Thyroid gland (tissue), 4 donors: ENCODE measurements around the gene LLGL1.
A peak's percentile ranks its signal among the peaks of the same experiment; 100 is the strongest.

Experiments
- CTCF ChIP-seq, 6 experiments: fragments of 200-600 bp in 3 of 6; fragments of 450-650 bp in 3 of 6; sonication (generic) in 3 of 6; IDR thresholded peaks; one replicate each; pipeline ENCODE4 v1.5.1; 2016 to 2019; ENCODE audit warnings: antibody characterized with exemption in 6 of 6, mild to moderate bottlenecking in 2 of 6, inconsistent platforms in 1 of 6, moderate library complexity in 1 of 6
- POLR2A ChIP-seq, 2 donors: fragments of 450-650 bp; IDR thresholded peaks; one replicate each; pipeline ENCODE4 v1.6.1; 2017; ENCODE audit warnings: antibody characterized with exemption in 2 of 2, mild to moderate bottlenecking in 2 of 2, moderate library complexity in 1 of 2

GRCh38 chr17:18182978-18183333 is 42.5 kb upstream of the LLGL1 start:
- peak in 1 of 6 experiments; percentile 12 for TF ChIP-seq CTCF (IDR thresholded peaks at IDR 0.05)
- TF ChIP-seq POLR2A (IDR thresholded peaks at IDR 0.05) = no peak
